ENCODE data around the gene NAT14.
"Not testable (repeated sequence)": the region's sequence is repeated elsewhere in the genome, so short reads cannot be mapped to it uniquely, and the experiment has no call there.

Gene NAT14, protein sequence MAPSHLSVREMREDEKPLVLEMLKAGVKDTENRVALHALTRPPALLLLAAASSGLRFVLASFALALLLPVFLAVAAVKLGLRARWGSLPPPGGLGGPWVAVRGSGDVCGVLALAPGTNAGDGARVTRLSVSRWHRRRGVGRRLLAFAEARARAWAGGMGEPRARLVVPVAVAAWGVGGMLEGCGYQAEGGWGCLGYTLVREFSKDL

DNA sequence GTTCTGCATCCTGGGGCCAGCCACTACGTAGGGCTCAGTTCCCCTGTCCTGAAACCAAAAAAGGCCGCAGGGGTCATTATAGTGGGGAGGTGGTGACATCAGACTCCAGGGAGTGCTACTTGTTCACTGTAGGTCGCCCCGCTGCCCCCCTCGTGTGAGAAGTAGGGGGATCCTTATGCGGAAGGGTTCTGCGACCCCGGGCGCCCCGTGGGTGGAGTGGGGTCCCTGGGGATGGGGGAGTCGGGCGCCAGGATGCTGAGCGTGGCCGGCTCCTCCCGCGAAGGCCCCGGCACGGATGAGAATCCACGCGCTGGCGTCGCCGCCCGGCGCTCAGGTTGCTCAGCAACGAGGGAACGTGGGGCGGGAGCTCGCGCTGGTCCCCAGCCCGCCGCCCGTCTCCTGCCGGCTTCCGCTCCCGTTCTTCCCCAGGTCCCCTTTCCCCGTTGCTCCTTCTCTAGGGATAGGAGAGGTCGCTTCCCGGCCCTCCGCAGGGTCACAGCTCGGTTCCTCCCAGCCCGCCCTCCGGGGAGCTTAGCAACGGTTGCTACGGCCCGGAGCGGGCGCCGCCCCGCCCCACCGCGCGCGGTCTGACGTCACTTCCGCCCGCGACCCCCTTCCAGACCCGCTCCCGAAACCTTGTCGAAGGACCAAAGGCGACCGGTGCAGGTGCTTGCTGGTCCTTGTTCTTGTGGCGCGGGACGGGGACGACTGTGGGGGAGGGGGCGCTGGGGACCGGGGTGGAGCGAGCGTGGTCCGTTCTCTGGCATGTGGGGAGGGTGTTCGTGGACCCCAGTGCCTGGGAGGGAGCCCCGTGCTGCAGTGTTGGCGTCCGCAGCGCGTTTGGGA is at the start of gene NAT14:
NAT14 (plus strand) TSS at position 596 of the 846 bp plus-strand sequence. CDS start 521 bp downstream, outside the sequence.
- peak; percentile 95 for DNase-seq

DNA sequence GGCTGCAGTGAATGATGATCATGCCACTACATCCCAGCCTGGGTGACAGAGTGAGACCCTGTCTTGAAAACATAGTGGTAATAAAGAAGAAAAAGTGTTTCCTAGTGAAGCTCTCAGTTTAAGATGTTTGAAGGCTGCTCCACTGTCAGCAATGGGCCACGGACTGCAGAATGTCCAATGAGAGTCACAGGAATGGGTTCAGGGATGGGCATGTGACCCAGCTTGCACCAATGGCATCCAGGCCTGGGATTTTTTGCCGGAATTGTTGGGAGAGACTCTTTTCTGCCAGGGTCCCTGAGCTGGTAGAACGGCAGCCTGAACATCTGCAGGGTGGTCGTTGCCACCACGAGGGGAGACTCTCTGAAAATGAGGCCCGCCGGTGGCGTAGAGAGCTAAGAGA is 48.1 kb upstream of the NAT14 start:
- no peak for DNase-seq

DNA sequence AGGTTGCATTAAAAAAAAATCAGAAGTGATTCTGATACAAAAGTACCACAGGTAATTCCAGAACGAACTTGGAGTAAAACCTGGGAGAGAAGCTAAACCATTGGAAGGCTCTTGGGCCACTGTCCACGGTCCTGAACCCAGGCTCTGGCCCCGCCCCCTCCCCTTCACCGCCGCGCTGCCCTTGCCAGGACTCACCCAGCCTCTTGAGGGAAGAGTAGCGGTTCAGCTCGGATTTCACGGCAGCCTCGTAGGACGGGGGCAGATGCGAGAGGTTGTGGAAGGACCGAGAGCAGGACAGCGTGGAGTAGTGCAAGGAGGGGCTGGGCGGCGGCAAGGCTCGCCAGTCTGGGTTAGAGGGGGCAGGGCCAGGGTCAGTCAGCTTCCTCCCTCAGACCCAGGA is 47.6 kb upstream of the NAT14 start:
- no peak for DNase-seq

DNA sequence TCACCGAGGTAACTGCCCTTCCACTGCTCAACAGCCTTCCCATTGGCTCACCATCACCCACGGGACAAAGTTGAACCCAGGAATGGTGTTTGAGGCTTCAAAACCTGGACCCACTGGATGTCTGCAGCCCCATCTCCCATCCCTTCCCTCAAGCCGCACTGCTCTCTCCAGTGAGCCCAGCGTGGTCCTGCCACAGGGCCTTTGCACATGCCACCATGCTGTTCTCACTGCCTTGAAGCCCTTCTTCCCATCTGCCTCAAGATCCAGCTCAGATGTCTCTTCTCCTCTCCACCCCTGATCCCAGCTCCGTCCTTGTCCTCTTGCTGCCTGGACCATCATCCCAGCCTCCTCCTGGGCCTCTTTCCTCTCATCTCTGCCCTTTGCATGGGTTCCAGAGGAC is 45.9 kb upstream of the NAT14 start:
- no peak for DNase-seq

DNA sequence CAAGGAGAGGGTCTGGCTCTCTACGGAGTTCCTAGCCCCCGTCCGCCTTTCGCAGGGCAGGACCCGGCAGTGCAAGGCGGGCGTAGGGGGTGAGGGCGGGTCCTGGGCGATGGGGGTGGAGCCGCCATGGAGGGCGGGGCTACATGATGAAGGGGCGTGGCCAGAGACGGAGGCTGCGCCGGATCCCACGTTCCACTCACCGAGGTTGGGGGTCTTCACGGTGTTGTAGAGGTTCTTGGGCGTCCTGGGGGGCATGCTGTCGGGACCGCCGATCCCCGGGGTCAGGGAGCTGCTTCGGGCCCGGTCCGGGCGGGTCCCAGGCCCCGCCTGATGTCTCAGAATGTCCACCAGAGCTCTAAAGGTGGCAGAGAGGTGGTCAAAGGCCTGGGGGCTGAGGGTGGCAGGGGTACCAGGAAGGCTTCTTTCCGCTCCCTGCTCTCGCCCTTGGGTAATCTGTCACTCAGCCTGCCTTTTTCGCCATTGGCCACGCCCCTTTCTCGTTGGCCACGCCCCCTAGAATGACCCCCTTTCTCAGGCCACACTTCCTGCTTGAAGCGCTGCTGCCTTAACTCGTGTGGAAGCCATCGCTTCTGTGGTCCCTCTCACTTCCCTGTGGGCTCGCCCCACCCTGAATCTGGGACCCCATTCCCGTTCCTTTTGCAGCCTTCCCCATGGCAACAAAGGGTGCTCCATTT is 44.4 kb upstream of the NAT14 start:
- no peak for DNase-seq

DNA sequence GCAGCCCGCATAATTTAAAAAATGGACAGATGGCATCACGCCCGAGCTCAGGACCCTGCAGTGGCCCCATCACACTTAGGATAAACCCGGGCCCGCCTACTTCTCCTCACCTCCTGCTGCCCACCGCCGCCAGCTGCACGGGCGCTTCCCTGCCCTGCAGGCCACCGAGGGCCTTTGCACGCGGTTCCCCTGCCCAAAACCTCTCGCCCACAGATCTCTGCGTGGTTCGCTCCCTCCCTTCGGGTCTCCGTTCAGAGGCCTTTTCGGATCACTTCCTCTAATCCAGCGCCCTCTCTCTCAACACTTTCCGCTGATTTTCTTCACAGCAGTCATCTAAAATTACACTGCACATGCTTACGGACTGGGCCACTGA is 43.7 kb upstream of the NAT14 start:
- no peak for DNase-seq

DNA sequence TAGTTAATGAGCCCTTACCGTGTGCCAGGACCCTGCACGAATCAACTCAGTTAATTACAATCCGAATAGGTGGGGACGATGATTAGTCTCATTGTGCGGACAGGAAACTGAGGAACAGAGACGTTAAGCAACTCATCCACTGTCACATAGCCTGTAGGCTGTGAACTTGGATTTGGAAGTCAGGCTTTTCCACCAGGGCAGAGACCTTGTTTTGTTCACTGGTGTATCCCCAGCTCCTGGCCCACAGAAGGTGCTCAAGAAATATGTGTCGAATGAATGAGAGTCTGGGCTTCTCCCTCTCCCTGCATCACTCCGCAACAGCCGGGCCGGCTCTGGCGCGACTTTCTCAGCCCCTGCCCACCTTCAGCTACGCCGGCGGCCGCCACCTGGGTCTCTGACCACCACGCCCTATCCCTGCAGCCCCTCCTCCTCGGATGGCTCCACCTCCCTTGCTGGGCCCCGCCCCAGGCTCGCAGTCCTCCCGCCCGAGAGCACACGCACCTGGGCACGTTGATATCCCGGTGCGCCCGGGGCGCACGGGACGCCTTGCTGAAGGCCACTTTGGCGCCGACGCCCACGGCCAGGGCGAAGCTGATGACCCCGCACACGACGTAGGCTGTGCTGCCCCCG is 43.2 kb upstream of the NAT14 start:
- DNase-seq, result peak; percentile 53

DNA sequence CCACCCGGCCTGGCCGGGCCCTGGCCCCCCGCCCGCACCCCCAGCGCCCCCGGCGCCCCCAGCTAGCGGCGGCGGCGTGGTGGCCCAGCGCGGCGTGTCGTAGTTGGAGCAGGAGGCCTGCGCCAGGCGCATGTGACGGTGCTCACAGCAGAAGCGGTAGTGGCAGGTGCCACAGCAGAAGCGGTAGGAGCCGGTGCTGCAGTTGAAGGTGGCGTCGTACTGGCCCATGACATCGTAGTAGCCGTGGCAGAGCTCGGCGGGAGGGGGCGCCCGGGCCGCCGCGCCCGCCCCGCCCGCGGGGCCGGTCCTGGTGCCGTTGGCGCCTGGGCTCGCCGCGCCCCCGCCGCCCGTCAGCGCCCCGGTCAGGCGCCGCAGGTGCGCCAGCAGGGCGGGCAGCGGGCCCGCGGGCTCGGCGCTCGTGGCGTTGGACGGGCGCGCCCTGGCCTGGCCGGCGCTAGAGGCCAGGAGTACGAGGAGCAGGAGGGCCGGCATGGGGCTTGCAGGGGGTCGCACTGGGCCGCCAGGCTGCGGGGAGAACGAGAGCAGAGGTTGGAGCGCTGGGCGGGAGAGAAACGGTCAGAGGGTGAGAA is 42.5 kb upstream of the NAT14 start:
- peak; percentile 46 for DNase-seq

DNA sequence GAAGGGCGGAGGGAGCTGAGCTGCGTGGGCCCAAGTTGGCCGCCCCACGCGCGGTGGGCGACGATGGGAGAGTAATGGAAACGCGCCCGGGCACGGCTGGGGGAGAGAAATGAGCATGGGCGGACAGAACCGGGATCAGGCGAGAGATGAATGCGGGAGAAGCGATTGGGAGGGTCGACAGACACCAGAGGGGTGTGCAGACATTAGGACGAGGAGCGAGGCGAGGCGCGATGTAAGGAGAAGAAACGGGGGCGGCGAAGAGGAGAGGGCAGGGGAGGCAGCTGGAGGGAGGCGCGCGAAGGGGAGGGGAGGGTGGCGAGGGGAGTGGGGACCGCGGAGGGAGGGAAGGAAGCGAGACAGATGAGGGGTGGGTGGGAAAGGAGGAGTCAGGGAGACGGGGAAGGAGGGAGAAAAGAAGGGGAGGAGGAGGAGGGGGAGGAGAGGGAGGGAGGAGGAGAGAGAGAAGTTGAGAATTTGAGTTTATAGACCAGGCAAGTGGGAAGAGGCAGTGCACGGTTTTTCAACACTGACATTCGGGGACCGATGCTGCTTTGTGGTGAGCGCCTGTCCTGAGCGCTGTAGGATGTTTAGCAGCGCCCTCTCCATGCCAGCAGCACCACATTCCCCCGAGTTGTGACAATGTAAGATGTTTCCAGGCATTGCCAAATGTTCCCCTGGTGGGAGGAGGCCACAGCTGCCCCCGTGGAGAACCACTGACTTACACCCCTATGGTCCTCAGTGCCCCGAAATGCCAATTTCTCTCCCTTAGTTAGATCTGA is 41.8 kb upstream of the NAT14 start, which contains the start of gene SHISA7:
SHISA7 (minus strand) TSS at position 256 of the 779 bp plus-strand sequence. CDS start 437 bp downstream, outside the sequence.
- DNase-seq, result peak; percentile 76

DNA sequence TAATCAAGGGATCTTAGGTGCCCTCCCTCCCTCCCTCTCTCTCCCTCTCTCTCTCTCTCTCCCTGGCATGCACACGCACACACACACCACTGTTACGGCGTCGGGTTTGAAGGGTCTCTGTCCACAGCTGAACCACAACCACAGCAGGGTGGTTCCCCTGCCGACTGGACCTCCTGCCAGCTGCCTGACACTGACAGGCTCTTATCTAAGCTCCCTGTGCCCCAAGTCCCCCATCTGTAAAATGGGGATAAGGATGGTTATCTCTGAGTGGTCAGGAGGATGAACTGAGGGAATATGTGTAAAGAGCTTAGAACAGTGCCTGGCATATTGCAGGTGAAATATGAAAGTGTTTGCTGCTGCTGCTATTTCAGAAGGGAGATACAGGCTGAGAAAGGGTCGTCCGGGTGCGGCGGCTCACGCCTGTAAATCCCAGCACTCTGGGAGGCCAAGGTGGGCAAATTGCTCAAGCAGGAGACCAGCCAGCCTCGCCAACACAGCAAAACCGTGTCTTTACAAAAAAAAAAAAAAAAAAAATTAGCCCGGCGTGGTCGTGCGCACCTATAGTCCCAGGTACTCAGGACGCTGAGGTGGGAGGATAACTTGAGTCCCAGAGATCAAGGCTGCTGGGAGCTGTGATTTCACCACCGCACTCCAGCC is 41.0 kb upstream of the NAT14 start:
- DNase-seq, result no peak

DNA sequence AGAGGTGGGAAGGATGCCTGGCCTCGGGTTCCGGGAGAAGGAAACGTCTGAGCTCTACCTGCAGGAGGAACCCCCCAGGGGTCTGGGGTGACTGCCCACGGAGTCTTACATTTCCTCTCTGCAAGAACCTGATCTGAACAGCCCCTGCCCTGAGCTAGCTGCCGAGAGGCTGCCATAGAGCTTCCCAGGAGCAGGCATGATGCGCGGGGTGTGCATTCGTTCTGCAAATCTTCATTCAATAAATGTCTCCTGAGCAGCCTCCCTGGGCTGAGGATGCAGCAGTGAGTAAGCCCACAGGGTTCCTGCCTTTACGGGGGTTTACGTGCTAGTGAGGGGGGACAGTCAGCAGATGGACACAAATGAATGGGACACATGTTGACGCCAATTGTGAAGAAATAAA is 40.3 kb upstream of the NAT14 start:
- DNase-seq, result no peak

DNA sequence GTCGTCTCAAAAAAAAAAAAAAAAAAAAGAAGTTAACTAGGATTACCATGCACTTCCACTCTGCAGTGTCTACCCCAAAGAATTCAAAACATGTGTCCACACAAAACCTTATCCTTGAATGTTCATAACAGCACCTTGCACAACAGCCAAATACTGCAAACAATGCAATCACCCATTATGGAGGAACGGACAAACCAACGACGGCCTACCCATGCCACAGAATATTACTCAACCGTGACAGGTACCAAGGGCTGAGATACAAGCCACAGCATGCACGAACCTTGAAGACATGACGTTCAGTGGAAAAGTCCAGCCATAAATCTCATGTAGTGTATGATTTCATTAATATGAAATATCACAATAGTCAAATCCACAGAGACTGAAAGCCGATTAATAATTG is 38.9 kb upstream of the NAT14 start:
- DNase-seq, result no peak

DNA sequence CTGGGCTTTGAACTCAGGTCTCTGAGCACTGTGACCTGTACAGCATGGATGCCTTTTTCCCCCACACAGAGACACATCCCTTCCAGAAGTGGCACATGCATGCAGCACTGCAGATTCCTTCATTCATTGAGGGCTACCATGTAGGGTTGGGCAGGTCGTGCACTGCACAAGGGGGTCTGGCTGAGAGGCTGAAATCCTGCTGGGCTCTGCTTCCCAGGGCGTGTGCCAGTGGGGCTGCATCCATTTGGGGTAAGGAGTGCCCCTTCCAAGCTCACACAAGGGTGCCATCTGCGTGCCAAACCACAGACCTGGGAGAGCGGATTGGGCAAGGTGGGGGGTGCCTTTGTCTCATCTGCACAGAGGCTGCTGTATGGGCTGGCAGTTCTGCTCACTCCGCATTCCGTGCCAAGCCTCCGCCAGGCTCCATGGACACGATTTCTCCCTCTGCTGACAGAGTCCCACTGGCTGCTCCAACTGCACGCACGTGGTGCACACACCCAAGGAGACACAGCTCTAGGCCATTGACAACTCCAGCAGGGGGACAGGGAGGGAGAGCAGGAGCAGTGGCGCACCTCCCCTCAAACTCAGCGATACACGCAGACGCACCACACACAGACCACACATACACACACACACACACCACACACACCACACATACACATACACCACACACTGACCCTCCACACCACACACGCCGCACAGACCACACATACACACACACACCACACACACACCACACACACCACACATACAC is 37.4 kb upstream of the NAT14 start:
- DNase-seq, result peak; percentile 52

DNA sequence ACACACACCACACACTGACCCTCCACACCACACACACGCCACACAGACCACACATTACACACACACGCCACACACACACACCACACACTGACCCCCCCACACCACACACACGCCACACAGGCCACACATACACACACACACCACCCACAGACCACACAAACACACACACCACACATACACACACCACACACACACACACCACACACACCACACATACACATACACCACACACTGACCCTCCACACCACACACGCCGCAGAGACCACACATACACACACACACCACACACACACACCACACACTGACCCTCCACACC is 36.9 kb upstream of the NAT14 start:
- not testable (repeated sequence) for DNase-seq

DNA sequence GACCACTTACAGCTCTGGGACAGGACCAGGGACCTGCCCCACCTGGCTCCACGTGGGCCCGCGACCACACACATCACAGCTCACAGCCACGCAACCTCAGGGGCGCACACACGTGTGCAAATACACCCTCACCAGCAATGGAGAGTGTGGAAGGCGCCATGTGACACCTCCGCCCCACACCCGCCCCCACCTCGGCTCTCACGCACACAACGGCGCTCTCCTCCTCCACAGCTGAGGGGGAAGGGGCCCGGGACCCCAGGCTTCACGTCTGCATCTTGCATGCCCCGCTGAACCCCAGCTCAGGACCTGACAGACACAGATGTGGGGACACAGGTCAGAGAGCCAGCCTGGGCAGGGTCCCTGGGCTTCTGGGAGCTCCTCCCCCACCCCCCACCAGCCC is 35.5 kb upstream of the NAT14 start:
- no peak for DNase-seq

DNA sequence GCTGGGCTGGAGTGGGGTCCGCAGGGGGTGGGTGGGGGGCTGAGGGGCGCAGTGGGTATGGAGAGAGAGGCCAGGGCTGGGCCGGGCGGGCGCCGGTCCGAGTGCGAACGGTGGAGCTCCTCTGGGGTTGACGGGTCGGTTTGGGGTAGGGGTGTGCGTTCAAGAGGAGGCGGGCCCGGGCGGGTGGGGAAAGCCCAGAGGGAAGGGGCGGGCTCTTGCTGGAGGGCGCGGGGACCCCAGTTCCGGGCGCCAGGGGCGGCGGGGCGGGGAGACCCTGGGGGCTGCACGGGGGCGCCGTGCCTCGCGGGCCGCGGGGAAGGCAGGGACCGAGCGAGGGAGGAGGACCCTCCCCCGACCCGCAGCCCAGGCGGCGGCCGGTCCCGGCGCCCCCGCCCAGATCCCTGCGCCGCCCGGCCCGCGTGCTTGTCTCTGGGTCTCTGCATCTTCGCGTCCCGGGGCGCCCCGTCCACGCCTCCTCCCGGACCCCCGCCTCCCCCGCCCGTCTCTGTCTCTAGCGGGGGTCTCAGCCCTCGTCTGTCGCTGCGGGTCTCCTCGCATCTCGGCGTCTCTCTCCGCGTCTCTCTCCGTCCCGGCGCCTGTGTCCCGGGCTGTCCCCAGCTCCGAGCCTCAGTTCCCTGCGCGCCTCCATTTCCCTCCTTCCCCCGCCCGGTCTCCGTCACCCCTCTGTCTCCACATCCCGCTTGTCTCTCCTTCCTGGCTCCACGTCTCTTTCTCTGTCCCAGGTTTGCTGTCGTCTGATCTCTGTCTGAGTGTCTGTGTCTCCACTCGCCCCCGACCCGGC is 33.6 kb upstream of the NAT14 start:
- no peak for DNase-seq

DNA sequence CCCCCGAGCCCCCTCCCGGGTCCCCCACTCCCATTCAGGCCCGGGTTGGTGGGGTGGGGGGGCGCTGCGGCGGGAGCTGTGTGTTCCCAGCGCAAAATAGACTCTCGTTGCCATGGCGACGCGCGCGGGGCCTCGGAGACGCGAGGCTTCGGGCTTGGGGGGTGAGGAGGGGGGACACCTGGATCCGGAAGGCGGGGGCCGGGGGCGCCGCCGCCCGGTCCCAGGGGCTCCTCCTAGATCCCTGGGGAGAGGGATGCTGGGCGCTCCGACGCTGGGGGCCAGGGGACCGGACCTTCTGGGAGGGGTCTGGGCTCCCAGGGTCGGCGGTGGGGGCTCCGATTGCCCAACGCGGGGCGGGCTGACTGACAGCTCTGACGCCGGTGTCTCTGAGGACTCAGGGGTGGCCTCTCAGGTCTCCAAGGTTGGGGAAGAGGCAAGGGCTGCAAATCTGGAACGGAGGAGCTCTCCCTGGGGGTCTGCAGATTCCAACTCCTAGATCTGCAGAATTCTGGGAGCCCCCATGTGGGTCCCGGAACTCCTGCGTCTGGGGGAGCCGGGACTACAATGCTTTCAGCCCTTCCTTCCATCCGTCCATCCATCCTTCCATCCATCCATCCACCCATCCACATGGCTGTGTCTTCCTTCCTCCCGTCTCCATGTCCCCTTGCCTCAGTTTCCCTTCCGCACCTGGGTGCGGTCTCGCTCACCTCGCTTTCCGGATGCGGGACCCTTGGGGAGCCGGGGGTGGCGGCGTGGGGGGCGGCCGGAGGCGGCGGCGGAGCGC is 32.8 kb upstream of the NAT14 start:
- peak; percentile 63 for DNase-seq

DNA sequence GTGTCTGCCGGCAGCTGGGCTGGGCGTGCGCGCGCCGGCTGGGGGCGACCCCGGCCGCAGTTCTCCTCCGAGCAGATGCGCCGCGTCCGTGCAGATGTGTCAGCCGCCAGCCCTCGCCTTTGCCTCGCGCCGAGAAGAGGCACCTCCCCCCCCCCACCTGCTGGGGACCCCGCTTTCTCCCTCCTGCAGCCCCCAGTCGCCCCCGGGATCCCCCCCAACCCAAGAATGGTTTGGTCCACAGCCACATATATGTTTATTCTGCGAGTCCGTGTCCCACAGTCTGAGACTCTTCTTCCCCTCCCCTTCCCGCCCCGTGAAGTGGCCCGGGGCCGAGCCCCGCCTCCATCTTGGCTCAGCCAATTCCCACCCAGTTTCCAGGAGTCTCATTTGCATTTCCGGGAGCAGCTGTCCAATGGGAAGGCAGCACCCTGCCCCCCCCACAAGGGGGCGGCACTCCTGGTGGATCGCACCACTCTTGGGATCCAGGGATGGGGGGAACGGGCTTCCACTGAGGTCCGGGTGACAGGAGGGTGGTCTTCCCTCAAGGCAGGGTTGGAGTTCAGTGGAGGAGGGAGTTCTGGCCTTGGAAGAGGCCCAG is 32.1 kb upstream of the NAT14 start:
- peak; percentile 99 for DNase-seq

Data from NCI-H2227 treated with DMSO at 0.1 percent for 48 hours (cell line).